HEK293T (cell line): ENCODE measurements around the gene BCAS1.

Experiments
- CTCF ChIA-PET: fragments of 350-600 bp; formaldehyde crosslinking; extraction: SDS; loops from one replicate; lab custom pipeline; 2021; ENCODE audit warnings: antibody characterized with exemption, inconsistent platforms; lab: Yijun Ruan, JAX
- POLR2A ChIA-PET: fragments of 350-600 bp; formaldehyde crosslinking; extraction: SDS; loops from one replicate; lab custom pipeline; 2020; ENCODE audit warnings: antibody characterized with exemption, inconsistent platforms; lab: Yijun Ruan, JAX
- DNase-seq: peaks from one replicate; pipeline ENCODE4 v3.0.0; 2012; ENCODE audit warnings: mixed read lengths; ENCODE audit errors: extremely low spot score
- ARNT ChIP-seq: fragments of 450-650 bp; IDR thresholded peaks from 2 replicates; pipeline ENCODE4 v1.6.1; 2017; ENCODE audit warnings: mild to moderate bottlenecking
- BHLHE40 ChIP-seq: fragments of 450-650 bp; IDR thresholded peaks from 2 replicates; pipeline ENCODE4 v1.6.1; 2016; ENCODE audit warnings: mild to moderate bottlenecking, moderate library complexity, borderline replicate concordance
- CTBP1 ChIP-seq: fragments of 450-650 bp; IDR thresholded peaks from 2 replicates; pipeline ENCODE4 v1.6.1; 2016; ENCODE audit warnings: borderline replicate concordance
- ELF4 ChIP-seq: fragments of 450-650 bp; IDR thresholded peaks from 2 replicates; pipeline ENCODE4 v1.6.1; 2017; ENCODE audit warnings: antibody characterized with exemption
- FOXA1 ChIP-seq: fragments of 450-650 bp; IDR thresholded peaks from 2 replicates; pipeline ENCODE4 v1.6.1; 2016; ENCODE audit warnings: mild to moderate bottlenecking
- FOXK2 ChIP-seq: fragments of 450-650 bp; IDR thresholded peaks from 2 replicates; pipeline ENCODE4 v1.6.1; 2016; ENCODE audit warnings: mild to moderate bottlenecking
- FOXM1 ChIP-seq: fragments of 450-650 bp; IDR thresholded peaks from 2 replicates; pipeline ENCODE4 v1.6.1; 2017; ENCODE audit warnings: mild to moderate bottlenecking, borderline replicate concordance
- HDGF ChIP-seq: fragments of 450-650 bp; IDR thresholded peaks from 2 replicates; pipeline ENCODE4 v1.6.1; 2017; ENCODE audit warnings: antibody characterized with exemption, borderline replicate concordance
- L3MBTL2 ChIP-seq: fragments of 450-650 bp; conservative IDR thresholded peaks from 2 replicates; pipeline ENCODE4 v1.6.1; 2016; ENCODE audit warnings: mild to moderate bottlenecking
- LEF1 ChIP-seq: fragments of 450-650 bp; IDR thresholded peaks from 2 replicates; pipeline ENCODE4 v1.6.1; 2017; ENCODE audit warnings: mild to moderate bottlenecking, borderline replicate concordance
- NFRKB ChIP-seq: fragments of 450-650 bp; IDR thresholded peaks from 2 replicates; pipeline ENCODE4 v1.6.1; 2016; ENCODE audit warnings: mild to moderate bottlenecking, moderate library complexity
- SP1 ChIP-seq: fragments of 450-650 bp; IDR thresholded peaks from 2 replicates; pipeline ENCODE4 v1.6.1; 2017
- SUZ12 ChIP-seq: fragments of 450-650 bp; IDR thresholded peaks from 2 replicates; pipeline ENCODE4 v1.6.1; 2016; ENCODE audit warnings: mild to moderate bottlenecking
- TARDBP ChIP-seq: fragments of 450-650 bp; IDR thresholded peaks from 2 replicates; pipeline ENCODE4 v1.6.1; 2016
- ZNF384 ChIP-seq: fragments of 450-650 bp; IDR thresholded peaks from 2 replicates; pipeline ENCODE4 v1.6.1; 2016
- TF ChIP-seq, protein P1 (sequence below): fragments of 450-650 bp; IDR thresholded peaks from 2 replicates; pipeline ENCODE4 v1.6.1; 2016

BCAS1 gene

DNA sequence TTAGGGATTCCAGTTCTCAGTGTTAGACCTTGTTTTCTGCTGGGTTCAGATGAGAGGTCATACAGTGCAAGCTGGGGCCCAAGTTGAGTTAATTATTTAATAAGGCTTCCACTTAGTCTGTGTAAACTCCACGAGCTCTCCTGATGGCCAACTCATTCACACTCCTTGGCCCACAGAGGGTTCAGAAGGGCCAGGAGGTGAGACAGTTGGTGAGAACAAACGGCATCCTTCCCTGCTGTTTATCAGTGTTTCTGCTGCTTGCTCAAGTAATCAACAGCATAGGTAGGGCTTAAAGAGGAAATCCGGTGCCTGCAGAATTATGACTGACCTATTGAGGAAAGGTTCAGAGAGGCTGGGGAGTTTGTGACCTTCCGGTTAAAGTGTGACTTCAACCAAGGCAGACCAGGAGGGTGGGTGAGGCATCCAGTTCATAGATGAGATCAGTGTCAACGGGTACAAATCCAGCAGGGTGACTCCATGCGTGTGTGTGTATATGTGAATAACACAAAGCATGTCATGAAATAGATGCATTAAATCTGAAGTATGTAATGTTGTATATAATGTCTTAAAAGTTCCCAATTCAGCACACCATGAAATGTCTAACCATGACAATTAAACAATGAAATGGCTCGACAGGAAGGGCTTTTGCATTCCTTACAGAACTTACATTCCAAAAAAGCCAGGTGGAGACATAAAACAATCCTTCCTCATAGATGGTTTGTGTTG lies 37.4 kb upstream of the BCAS1 start:
- TF ChIP-seq ELF4 (no peak), NFRKB (no peak), TARDBP (no peak), L3MBTL2 (no peak), HDGF (no peak), SUZ12 (no peak), ZNF384 (no peak), FOXK2 (no peak), FOXA1 (no peak), LEF1 (no peak)
- TF ChIP-seq, protein P1, sequence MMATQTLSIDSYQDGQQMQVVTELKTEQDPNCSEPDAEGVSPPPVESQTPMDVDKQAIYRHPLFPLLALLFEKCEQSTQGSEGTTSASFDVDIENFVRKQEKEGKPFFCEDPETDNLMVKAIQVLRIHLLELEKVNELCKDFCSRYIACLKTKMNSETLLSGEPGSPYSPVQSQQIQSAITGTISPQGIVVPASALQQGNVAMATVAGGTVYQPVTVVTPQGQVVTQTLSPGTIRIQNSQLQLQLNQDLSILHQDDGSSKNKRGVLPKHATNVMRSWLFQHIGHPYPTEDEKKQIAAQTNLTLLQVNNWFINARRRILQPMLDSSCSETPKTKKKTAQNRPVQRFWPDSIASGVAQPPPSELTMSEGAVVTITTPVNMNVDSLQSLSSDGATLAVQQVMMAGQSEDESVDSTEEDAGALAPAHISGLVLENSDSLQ: no peak
- POLR2A ChIA-PET: no interaction called here
- no peak for DNase-seq
- CTCF ChIA-PET: no interaction called here

DNA sequence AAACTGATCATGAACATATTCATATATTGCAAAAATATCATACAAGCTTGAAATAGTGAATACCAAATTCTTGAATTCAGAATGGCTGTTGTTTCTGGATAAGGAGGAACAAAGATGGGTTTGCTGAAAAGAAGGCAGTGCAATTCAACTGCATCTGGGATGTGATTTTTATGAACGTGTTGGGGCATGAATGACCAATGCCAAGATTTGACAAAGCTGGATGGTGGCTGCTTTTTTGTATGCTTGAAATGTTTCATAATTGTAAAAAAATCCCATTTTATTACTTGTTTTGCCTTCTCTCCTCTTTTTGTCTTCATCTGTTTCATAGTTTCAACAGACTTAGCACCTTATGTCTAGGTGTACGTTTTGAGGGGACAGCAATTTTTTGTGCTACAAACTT lies 36.8 kb upstream of the BCAS1 start:
- ChIA-PET POLR2A (no interaction called here), CTCF (interaction anchor here (1.0 kb wide), 1 partner anchor 26 kb away, joined by 3 read pairs; no protein-coding TSS in a partner anchor)
- no peak for DNase-seq
- TF ChIP-seq ARNT (no peak), FOXM1 (no peak), CTBP1 (no peak), L3MBTL2 (no peak), SP1 (no peak), FOXA1 (no peak), BHLHE40 (no peak), SUZ12 (no peak), NFRKB (no peak), ELF4 (no peak), LEF1 (no peak), ZNF384 (no peak), FOXK2 (no peak), HDGF (no peak), TARDBP (no peak)
- TF ChIP-seq, protein P1: no peak

DNA sequence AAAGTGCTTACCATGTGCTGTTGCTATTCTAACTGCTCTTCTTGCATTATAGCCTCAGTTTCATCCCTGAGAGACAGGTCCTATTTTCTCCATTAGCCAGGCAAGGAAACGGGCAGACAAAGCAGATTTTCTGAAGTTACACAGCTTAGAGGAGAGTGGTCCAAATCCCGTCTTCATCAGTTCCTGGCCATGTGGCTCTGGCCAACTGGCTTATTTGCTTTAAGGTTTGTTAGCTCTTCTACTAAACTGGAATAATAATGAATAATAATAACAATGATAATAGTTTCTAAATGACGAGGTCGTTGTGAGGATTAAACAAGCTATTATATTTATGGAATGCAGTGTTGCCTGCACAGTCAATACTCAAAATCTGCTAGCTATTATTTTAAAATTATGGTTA lies 35.8 kb upstream of the BCAS1 start:
- TF ChIP-seq CTBP1 (no peak), ELF4 (no peak), HDGF (no peak), L3MBTL2 (no peak), LEF1 (no peak), FOXK2 (no peak), FOXM1 (no peak), TARDBP (no peak), NFRKB (no peak), SP1 (no peak), FOXA1 (no peak), ZNF384 (no peak)
- TF ChIP-seq, protein P1: no peak
- no peak for DNase-seq
- CTCF ChIA-PET: interaction anchor here (2.0 kb wide), 1 partner anchor 93 kb away, joined by 8 read pairs; no protein-coding TSS in a partner anchor
- POLR2A ChIA-PET: no interaction called here

DNA sequence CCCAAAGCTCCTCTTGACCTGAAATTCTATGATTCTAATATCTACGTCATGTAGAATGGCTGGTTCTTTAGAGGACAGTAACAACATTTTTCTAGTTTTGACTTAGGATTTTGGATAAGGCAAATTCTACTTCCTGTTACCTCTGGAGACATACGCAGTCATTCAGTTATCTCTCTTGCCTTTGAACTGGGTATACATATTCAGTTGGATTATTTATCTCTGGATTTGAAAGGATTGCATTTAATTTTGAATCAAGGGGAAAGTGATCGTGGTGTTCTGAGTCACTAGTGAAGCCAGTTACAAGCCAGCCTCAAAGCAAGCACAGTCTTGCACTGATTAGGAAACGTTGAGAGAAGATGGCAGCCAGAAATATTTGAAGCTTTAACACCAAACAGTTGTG lies 35.3 kb upstream of the BCAS1 start:
- ChIA-PET POLR2A (no interaction called here), CTCF (interaction anchor here (2.0 kb wide), 1 partner anchor 94 kb away, joined by 8 read pairs; no protein-coding TSS in a partner anchor)
- no peak for TF ChIP-seq CTBP1
- TF ChIP-seq, protein P1: no peak
- TF ChIP-seq BHLHE40: no peak
- no peak for TF ChIP-seq L3MBTL2
- TF ChIP-seq HDGF: no peak
- TF ChIP-seq FOXM1: no peak
- TF ChIP-seq ARNT: no peak
- no peak for TF ChIP-seq SUZ12
- DNase-seq: no peak

DNA sequence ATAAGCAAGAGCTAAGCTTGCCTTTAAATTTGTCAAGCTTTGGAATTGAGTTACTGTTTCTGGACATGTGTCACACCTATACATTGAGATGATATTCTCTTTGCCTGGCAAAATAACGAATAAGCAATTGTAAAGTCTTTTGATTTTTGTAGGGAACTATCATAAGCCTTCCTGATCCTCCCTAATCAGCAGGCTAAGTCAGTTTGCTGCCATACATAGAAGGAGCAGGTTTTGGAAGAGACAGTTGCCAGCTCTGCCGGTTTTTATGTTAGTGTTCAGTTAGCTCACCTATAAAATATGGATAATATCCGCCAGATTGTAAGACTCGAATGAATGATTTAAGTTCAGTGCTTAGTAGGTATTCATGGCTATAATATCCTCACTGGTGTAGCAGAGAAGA lies 34.4 kb upstream of the BCAS1 start:
- TF ChIP-seq BHLHE40 (no peak), FOXA1 (no peak), ELF4 (no peak), ZNF384 (no peak), TARDBP (no peak), SUZ12 (no peak), HDGF (no peak), SP1 (no peak)
- TF ChIP-seq, protein P1: no peak

More for the DNA sequence above, 34.4 kb upstream of the BCAS1 start:
- ChIA-PET CTCF (interaction anchor here (0.7 to 2.0 kb wide), 3 partner anchors 81 to 103 kb away, joined by 3 to 9 read pairs (median 8); partner anchors contain the start of gene PFDN4), POLR2A (no interaction called here)
- no peak for DNase-seq
